Measurements from ENCODE around the gene IRF6.
A peak's percentile ranks its signal among the peaks of the same experiment; 100 is the strongest.
"Not testable (repeated sequence)": the region's sequence is repeated elsewhere in the genome, so short reads cannot be mapped to it uniquely, and the experiment has no call there.

IRF6 gene

GRCh38 chr1:209797978-209798639, 7.8 kb downstream of the IRF6 start:
- H3K79me2 ChIP-seq (ENCODE audit: insufficient read depth, low read length) = no peaks in the 10 kb centered on the region
- H3K4me2 ChIP-seq (ENCODE audit: low read length) = no peak overlapping the region
- no peak overlapping the region for H3K9ac ChIP-seq (ENCODE audit: low read length)
- H3F3A ChIP-seq (ENCODE audit: insufficient read depth, low read length) = no peaks in the 10 kb centered on the region
- no peak overlapping the region for H3K27ac ChIP-seq (ENCODE audit: low read depth, low read length, poor library complexity, severe bottlenecking)
- H3K4me3 ChIP-seq (ENCODE audit: low read depth, low read length, poor library complexity, severe bottlenecking) = no peak overlapping the region
- H2AFZ ChIP-seq (ENCODE audit: low read length) = no peak overlapping the region
- H3K36me3 ChIP-seq (ENCODE audit: insufficient read depth, low read length) = no peaks in the 10 kb centered on the region
- TF ChIP-seq EZH2 (IDR thresholded peaks at IDR 0.05; ENCODE audit: borderline replicate concordance, low read length) (no peak), CTCF (IDR thresholded peaks at IDR 0.05; ENCODE audit: low read length) (peak; percentile 45)
- no peaks in the 10 kb centered on the region for H4K20me1 ChIP-seq (ENCODE audit: insufficient read depth, low read length)
- no peaks in the 10 kb centered on the region for H3K4me1 ChIP-seq (ENCODE audit: insufficient read depth, low read length, severe bottlenecking)
- peaks cover 11% of the 10 kb centered on the region; the same call in 1 of the 2 replicates for H3K27me3 ChIP-seq (ENCODE audit: insufficient read depth, low read length)
- H3K9me3 ChIP-seq (ENCODE audit: low read length) = no peaks in the 10 kb centered on the region
- H3K9me2 ChIP-seq (ENCODE audit: low read depth, low read length) = no peaks in the 10 kb centered on the region

GRCh38 chr1:209793711-209794110, 12.2 kb downstream of the IRF6 start:
- not testable (repeated sequence) for H3K9me3 ChIP-seq (ENCODE audit: low read length); H3K27ac ChIP-seq (ENCODE audit: low read depth, low read length, poor library complexity, severe bottlenecking); H3K4me3 ChIP-seq (ENCODE audit: low read depth, low read length, poor library complexity, severe bottlenecking); H3K79me2 ChIP-seq (ENCODE audit: insufficient read depth, low read length); H3K4me1 ChIP-seq (ENCODE audit: insufficient read depth, low read length, severe bottlenecking); H4K20me1 ChIP-seq (ENCODE audit: insufficient read depth, low read length); H3K9me2 ChIP-seq (ENCODE audit: low read depth, low read length); H3K9ac ChIP-seq (ENCODE audit: low read length); H3K4me2 ChIP-seq (ENCODE audit: low read length); H3K36me3 ChIP-seq (ENCODE audit: insufficient read depth, low read length); H2AFZ ChIP-seq (ENCODE audit: low read length); H3F3A ChIP-seq (ENCODE audit: insufficient read depth, low read length)
- peaks cover 11% of the 10 kb centered on the region; the same call in 1 of the 2 replicates for H3K27me3 ChIP-seq (ENCODE audit: insufficient read depth, low read length)

- TF ChIP-seq CTCF (IDR thresholded peaks at IDR 0.05; ENCODE audit: low read length) (no peak), EZH2 (IDR thresholded peaks at IDR 0.05; ENCODE audit: borderline replicate concordance, low read length) (no peak)
- Histone ChIP-seq H3K79me2 (ENCODE audit: insufficient read depth, low read length) (no peaks in the 10 kb centered on the region), H2AFZ (ENCODE audit: low read length) (no peak overlapping the region), H3K9ac (ENCODE audit: low read length) (no peak overlapping the region), H3K4me1 (ENCODE audit: insufficient read depth, low read length, severe bottlenecking) (no peaks in the 10 kb centered on the region), H4K20me1 (ENCODE audit: insufficient read depth, low read length) (no peaks in the 10 kb centered on the region), H3K36me3 (ENCODE audit: insufficient read depth, low read length) (no peaks in the 10 kb centered on the region), H3K27ac (ENCODE audit: low read depth, low read length, poor library complexity, severe bottlenecking) (no peak overlapping the region), H3K27me3 (ENCODE audit: insufficient read depth, low read length) (peaks cover 11% of the 10 kb centered on the region; the same call in 1 of the 2 replicates), H3K9me3 (ENCODE audit: low read length) (no peaks in the 10 kb centered on the region), H3K4me3 (ENCODE audit: low read depth, low read length, poor library complexity, severe bottlenecking) (no peak overlapping the region), H3F3A (ENCODE audit: insufficient read depth, low read length) (no peaks in the 10 kb centered on the region), H3K9me2 (ENCODE audit: low read depth, low read length) (no peaks in the 10 kb centered on the region), H3K4me2 (ENCODE audit: low read length) (no peak overlapping the region)
Measured at GRCh38 chr1:209791920-209792319, 14.0 kb downstream of the IRF6 start.

All from OCI-LY1 (cell line).